B cell (primary cell): Measurements from ENCODE around the gene ASIP. TPM values are rescaled to one million over a fixed set of nuclear protein-coding genes. Genes with fewer than 3 reads are reported as not detected.
A peak's percentile ranks its signal among the peaks of the same experiment; 100 is the strongest.

ENCODE experiments used
- ATAC-seq: fragments of 200-7000 bp; cut with Tn5 transposase; one replicate; pipeline ENCODE4 v1.10.0; 2021; ENCODE audit warnings: low read depth, mild to moderate bottlenecking, moderate number of reproducible peaks, moderate library complexity
- CTCF ChIA-PET: fragments of 350-600 bp; sonication (Branson Sonifier 250); formaldehyde crosslinking; loops from one replicate; lab custom pipeline; 2021; ENCODE audit warnings: antibody characterized with exemption, inconsistent platforms; lab: Charles Lee
- POLR2A ChIA-PET: fragments of 350-600 bp; sonication (Branson Sonifier 250); formaldehyde crosslinking; loops from one replicate; lab custom pipeline; 2021; ENCODE audit warnings: antibody characterized with exemption; lab: Charles Lee
- DNase-seq: peaks from one replicate; pipeline ENCODE4 v3.0.0; 2013
- H2AFZ ChIP-seq: 2 replicates; pipeline ENCODE4 v1.6.1; 2012; ENCODE audit warnings: mild to moderate bottlenecking, low read depth, low read length; ENCODE audit not compliant: insufficient read depth, poor library complexity, severe bottlenecking
- H3K27ac ChIP-seq, 2 donors: 1 replicate in 1 of 2; 2 replicates in 1 of 2; pipeline ENCODE4 v1.5.1; 2012 to 2013; ENCODE audit warnings: low read length in 2 of 2, mild to moderate bottlenecking in 2 of 2, moderate library complexity in 1 of 2
- H3K27me3 ChIP-seq, 4 experiments: fragments of 200-600 bp in 1 of 4; sonication (generic) in 1 of 4; replicated peaks in 1 of 4; 1 replicate in 2 of 4; 2 replicates in 2 of 4; pipeline versions ENCODE4 v1.6.1 to v1.7.0; 2013 to 2016; ENCODE audit warnings: low read length in 3 of 4, mild to moderate bottlenecking in 2 of 4, mixed read lengths in 1 of 4, moderate library complexity in 1 of 4; ENCODE audit not compliant: insufficient read depth in 4 of 4, control insufficient read depth in 3 of 4; ENCODE audit errors: control extremely low read depth in 1 of 4
- H3K36me3 ChIP-seq, 2 experiments: replicated peaks in 1 of 2; 1 replicate in 1 of 2; 2 replicates in 1 of 2; pipeline versions ENCODE4 v1.6.1 to v1.7.1; 2013; ENCODE audit warnings: low read length in 1 of 2; ENCODE audit not compliant: insufficient read depth in 2 of 2, control insufficient read depth in 1 of 2; ENCODE audit errors: control extremely low read depth in 1 of 2, extremely low read depth in 1 of 2
- H3K4me1 ChIP-seq, 2 donors: fragments of 200-600 bp in 1 of 2; sonication (generic) in 1 of 2; 1 replicate in 1 of 2; 2 replicates in 1 of 2; pipeline versions ENCODE4 v1.5.1 to v1.6.1; 2013 to 2017; ENCODE audit warnings: low read length in 2 of 2; ENCODE audit not compliant: control insufficient read depth in 2 of 2, insufficient read depth in 2 of 2
- H3K4me2 ChIP-seq: replicated peaks from 2 replicates; pipeline ENCODE3; 2012; ENCODE audit warnings: mild to moderate bottlenecking, low read depth, low read length; ENCODE audit not compliant: poor library complexity, severe bottlenecking
- H3K4me3 ChIP-seq, 5 experiments: fragments of 200-600 bp in 1 of 5; sonication (generic) in 1 of 5; 1 replicate in 3 of 5; 2 replicates in 2 of 5; pipeline versions ENCODE4 v1.5.1 to v1.7.0; 2011 to 2016; ENCODE audit warnings: low read length in 4 of 5, mild to moderate bottlenecking in 4 of 5, low read depth in 2 of 5, control low read depth in 1 of 5, moderate library complexity in 1 of 5; ENCODE audit not compliant: insufficient read depth in 1 of 5; ENCODE audit errors: control extremely low read depth in 1 of 5, extremely low read depth in 1 of 5
- H3K79me2 ChIP-seq: fragments of 200-600 bp; sonication (generic); one replicate; pipeline ENCODE4 v1.6.0; 2016; ENCODE audit warnings: low read length; ENCODE audit not compliant: control insufficient read depth, insufficient read depth
- H3K9ac ChIP-seq: fragments of 200-600 bp; sonication (generic); 2 replicates; pipeline ENCODE4 v1.6.1; 2017; ENCODE audit warnings: mild to moderate bottlenecking, low read length, moderate library complexity
- H3K9me3 ChIP-seq, 3 donors: one replicate each; pipeline versions ENCODE4 v1.6.1 to v1.7.1; 2013; ENCODE audit warnings: low read length in 2 of 3; ENCODE audit not compliant: control insufficient read depth in 2 of 3, insufficient read depth in 1 of 3; ENCODE audit errors: control extremely low read depth in 1 of 3
- H4K20me1 ChIP-seq: 2 replicates; pipeline ENCODE4 v1.6.0; 2012; ENCODE audit warnings: mild to moderate bottlenecking, low read length; ENCODE audit not compliant: insufficient read depth, control insufficient read depth, poor library complexity, severe bottlenecking
- H3K27ac Mint-ChIP-seq: one replicate; pipeline ENCODE4 v1.8.0; 2021; ENCODE audit warnings: mixed read lengths
- H3K27me3 Mint-ChIP-seq: one replicate; pipeline ENCODE4 v1.8.0; 2021; ENCODE audit warnings: mixed read lengths
- H3K4me1 Mint-ChIP-seq: one replicate; pipeline ENCODE4 v1.8.0; 2021; ENCODE audit warnings: mixed read lengths
- H3K4me3 Mint-ChIP-seq: one replicate; pipeline ENCODE4 v1.8.0; 2021; ENCODE audit warnings: mixed read lengths
- H3K9me3 Mint-ChIP-seq: one replicate; pipeline ENCODE4 v1.8.0; 2022; ENCODE audit warnings: mixed read lengths; ENCODE audit not compliant: insufficient read depth
- CTCF ChIP-seq: fragments of 200-600 bp; IDR thresholded peaks from one replicate; pipeline ENCODE4 v1.8.0; 2022; ENCODE audit warnings: antibody characterized with exemption, mild to moderate bottlenecking
- EZH2 ChIP-seq: IDR thresholded peaks from 2 replicates; pipeline ENCODE4 v1.6.1; 2012; ENCODE audit warnings: borderline replicate concordance, low read depth, mild to moderate bottlenecking, moderate library complexity, low read length; ENCODE audit not compliant: insufficient read depth, poor library complexity, severe bottlenecking
- WGBS: methylation state at CpG from one replicate; pipeline ENCODE4 v1.1.5; 2013; ENCODE audit warnings: missing lambda C conversion rate; ENCODE audit not compliant: insufficient coverage; 5-methylcytosine and 5-hydroxymethylcytosine counted together
- intact Hi-C: fragments of 100-400 bp; cut with micrococcal nuclease; formaldehyde crosslinking; loops from one replicate; pipeline ENCODE4 v1.10.0; 2022
- polyA plus RNA-seq: library from polyadenylated mRNA; depleted of rRNA; stranded (reverse); fragments of >200 nt; gene quantifications from 2 replicates; pipeline ENCODE4 v1.2.3, GENCODE V29; 2012
- total RNA-seq, 2 donors: library from RNA; stranded (reverse); fragments of 120-200 nt in 1 of 2; gene quantifications; 1 replicate in 1 of 2; 2 replicates in 1 of 2; pipeline versions ENCODE4 v1.2.3 to v1.2.4, GENCODE V29; 2013 to 2022

Gene ASIP
- total and polyA plus RNA-seq, 2 donors (not counting 1 experiment from before 2014, with no cell fraction given): 0.24 TPM; not detected in 1

- Histone ChIP-seq H3K27me3 (no peaks in the 10 kb centered on the region), H3K4me3 (peak within 1 kb of the TSS; percentile 65 to 93 (median 85)), H3K9ac (peak within 1 kb of the TSS; percentile 90), H3K4me2 (peak within 1 kb of the TSS; percentile 82), H3K79me2 (peaks cover 28% of the 10 kb centered on the region), H4K20me1 (no peaks in the 10 kb centered on the region), H3K27ac (peak within 1 kb of the TSS; percentile 75 to 87), H3K4me1 (peaks cover 4 to 18% of the 10 kb centered on the region in 2 donors), H2AFZ (peak within 1 kb of the TSS; percentile 98), H3K9me3 (no peaks in the 10 kb centered on the region), H3K36me3 (no peaks in the 10 kb centered on the region)
- no peak for TF ChIP-seq EZH2
- peak; percentile 13 for TF ChIP-seq CTCF
- no peaks in the 10 kb centered on the region for H3K27me3 Mint-ChIP-seq
- peak within 1 kb of the TSS; percentile 97 for H3K4me3 Mint-ChIP-seq
- ChIA-PET CTCF (interaction anchor here (0.8 to 2.1 kb wide), 9 partner anchors 10 to 467 kb away, joined by 3 to 12 read pairs (median 3); no protein-coding TSS in a partner anchor), POLR2A (interaction anchor here (1.0 to 1.2 kb wide), 3 partner anchors 10 to 1439 kb away, joined by 3 to 4 read pairs (median 3); partner anchors contain the start of genes EIF2S2 and RBM39)
- H3K9me3 Mint-ChIP-seq: no peaks in the 10 kb centered on the region
- DNase-seq (peak; percentile 96), ATAC-seq (peak; percentile 92)
- H3K27ac Mint-ChIP-seq: peak within 1 kb of the TSS; percentile 95
- WGBS: under 1% methylated on average over 76 of the region's 79 CpGs
- intact Hi-C loops: loop anchor here (1.0 to 5.0 kb wide), 10 partner anchors 9 to 1239 kb away; partner anchors contain the start of genes EIF6, ERGIC3, ITCH and NCOA6
- peaks cover 19% of the 10 kb centered on the region for H3K4me1 Mint-ChIP-seq
Measured at GRCh38 chr20:34302723-34303533, 61.7 kb downstream of the ASIP start, which contains the start of gene AHCY. AHCY (minus strand) TSS chr20:34303355; CDS start chr20:34303270, 85 bp downstream.
